ENCODE results near the gene ITGB3BP.
"Not testable (repeated sequence)": the region's sequence is repeated elsewhere in the genome, so short reads cannot be mapped to it uniquely, and the experiment has no call there.

ITGB3BP gene

DNA sequence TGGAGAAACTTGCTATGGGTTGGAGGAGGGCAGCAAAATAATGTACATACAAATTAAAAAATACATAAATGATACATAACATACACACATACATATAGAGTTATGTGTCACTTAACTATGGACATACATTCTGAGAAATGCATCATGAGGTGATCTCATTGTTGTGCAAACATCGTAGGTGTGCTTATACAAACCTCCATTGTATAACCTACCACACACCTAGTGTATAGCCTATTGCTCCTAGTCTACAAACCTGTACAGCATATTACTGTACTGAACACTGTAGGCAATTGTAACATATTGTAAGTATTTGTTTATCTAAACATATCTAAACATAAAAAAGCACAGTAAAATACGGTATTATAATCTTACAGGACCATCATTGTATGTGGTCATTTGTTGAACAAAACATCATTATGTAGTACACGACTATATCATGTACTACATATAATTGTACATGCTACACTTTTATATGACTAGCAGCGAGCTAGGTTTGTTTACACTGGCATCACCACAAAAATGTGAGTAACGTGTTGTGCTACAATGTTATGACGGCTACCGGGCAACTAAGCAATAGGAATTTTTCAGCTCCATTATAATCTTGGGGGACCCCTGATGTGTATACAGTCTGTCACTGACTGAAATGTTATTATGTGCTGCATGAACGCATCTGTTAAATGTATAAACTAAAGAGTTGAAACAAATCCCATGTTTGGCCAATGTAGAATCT is 35.5 kb downstream of the ITGB3BP start:
- H3K4me1 ChIP-seq (ENCODE audit: insufficient read depth, low read length), result no peaks in the 10 kb centered on the region
- no peak overlapping the region for H2AFZ ChIP-seq (ENCODE audit: low read depth, low read length)
- no peaks in the 10 kb centered on the region for H3K27me3 ChIP-seq (ENCODE audit: insufficient read depth, low read length)
- H3K36me3 ChIP-seq (ENCODE audit: insufficient read depth, low read length), result no peaks in the 10 kb centered on the region
- no peaks in the 10 kb centered on the region for H3K9me3 ChIP-seq (ENCODE audit: low read length)
- no peak overlapping the region for H3K4me3 ChIP-seq (ENCODE audit: low read length)

GRCh38 chr1:63486629-63487028 is 36.4 kb downstream of the ITGB3BP start:
- H3K4me3 ChIP-seq (ENCODE audit: low read length), result no peak overlapping the region
- no peaks in the 10 kb centered on the region for H3K9me3 ChIP-seq (ENCODE audit: low read length)
- no peaks in the 10 kb centered on the region for H3K36me3 ChIP-seq (ENCODE audit: insufficient read depth, low read length)

DNA sequence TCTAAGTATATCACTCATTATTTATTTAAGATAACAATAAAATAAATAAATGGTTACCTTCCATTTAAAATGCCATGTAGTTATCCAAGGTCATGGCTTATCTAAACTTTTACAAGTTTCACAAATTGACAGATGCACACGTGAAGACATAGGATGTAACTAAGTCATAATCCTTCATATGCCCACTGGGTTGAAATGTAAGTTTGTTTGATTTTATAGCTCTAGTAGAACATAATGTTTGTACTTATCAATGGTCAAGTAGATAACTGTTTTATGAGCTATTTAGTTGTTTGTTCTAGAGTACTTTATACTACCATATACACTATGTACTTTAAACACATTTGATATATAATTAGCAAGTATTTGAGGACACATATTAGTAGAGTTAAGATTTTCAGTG is 43.0 kb downstream of the ITGB3BP start:
- no peaks in the 10 kb centered on the region for H3K27me3 ChIP-seq (ENCODE audit: insufficient read depth, low read length)
- H3K4me3 ChIP-seq (ENCODE audit: low read length), result no peak overlapping the region
- H3K36me3 ChIP-seq (ENCODE audit: insufficient read depth, low read length), result no peaks in the 10 kb centered on the region
- H2AFZ ChIP-seq (ENCODE audit: low read depth, low read length), result no peak overlapping the region
- peaks cover 1% of the 10 kb centered on the region for H3K9me3 ChIP-seq (ENCODE audit: low read length)
- H3K4me1 ChIP-seq (ENCODE audit: insufficient read depth, low read length), result no peaks in the 10 kb centered on the region

More at GRCh38 chr1:63486629-63487028, 36.4 kb downstream of the ITGB3BP start:
- Histone ChIP-seq H3K27me3 (ENCODE audit: insufficient read depth, low read length) (no peaks in the 10 kb centered on the region), H3K4me1 (ENCODE audit: insufficient read depth, low read length) (no peaks in the 10 kb centered on the region), H2AFZ (ENCODE audit: low read depth, low read length) (no peak overlapping the region)

- Histone ChIP-seq H3K27me3 (ENCODE audit: insufficient read depth, low read length) (no peaks in the 10 kb centered on the region), H3K9me3 (ENCODE audit: low read length) (peaks cover 1% of the 10 kb centered on the region), H2AFZ (ENCODE audit: low read depth, low read length) (no peak overlapping the region), H3K4me1 (ENCODE audit: insufficient read depth, low read length) (no peaks in the 10 kb centered on the region), H3K36me3 (ENCODE audit: insufficient read depth, low read length) (no peaks in the 10 kb centered on the region), H3K4me3 (ENCODE audit: low read length) (no peak overlapping the region)
These were observed 47.3 kb downstream of the ITGB3BP start for GRCh38 chr1:63475761-63476160.

DNA sequence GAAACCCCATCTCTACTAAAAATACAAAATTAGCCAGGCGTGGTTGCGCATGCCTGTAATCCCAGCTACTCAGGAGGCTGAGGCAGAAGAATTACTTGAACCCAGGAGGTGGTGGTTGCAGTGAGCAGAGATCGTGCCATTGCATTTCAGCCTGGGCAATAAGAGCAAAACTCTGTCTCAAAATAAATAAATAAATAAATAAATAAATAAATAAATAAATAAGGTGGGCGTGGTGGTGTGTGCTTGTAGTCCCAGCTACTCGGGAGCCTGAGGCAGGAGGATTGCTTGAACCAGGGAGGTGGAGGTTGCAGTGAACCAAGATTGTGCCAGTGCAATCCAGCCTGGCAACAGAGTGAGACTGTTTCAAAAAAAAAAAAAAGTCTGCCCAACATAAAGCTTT is 54.3 kb downstream of the ITGB3BP start:
- H3K4me3 ChIP-seq (ENCODE audit: low read length); H3K9me3 ChIP-seq (ENCODE audit: low read length); H3K27me3 ChIP-seq (ENCODE audit: insufficient read depth, low read length); H3K4me1 ChIP-seq (ENCODE audit: insufficient read depth, low read length); H2AFZ ChIP-seq (ENCODE audit: low read depth, low read length); H3K36me3 ChIP-seq (ENCODE audit: insufficient read depth, low read length): not testable (repeated sequence)

- no peak overlapping the region for H3K4me3 ChIP-seq (ENCODE audit: low read length)
- H2AFZ ChIP-seq (ENCODE audit: low read depth, low read length), result no peak overlapping the region
- peaks cover 5% of the 10 kb centered on the region for H3K9me3 ChIP-seq (ENCODE audit: low read length)
- no peaks in the 10 kb centered on the region for H3K4me1 ChIP-seq (ENCODE audit: insufficient read depth, low read length)
- no peaks in the 10 kb centered on the region for H3K27me3 ChIP-seq (ENCODE audit: insufficient read depth, low read length)
- H3K36me3 ChIP-seq (ENCODE audit: insufficient read depth, low read length), result peaks cover 7% of the 10 kb centered on the region
These were observed 56.3 kb downstream of the ITGB3BP start for GRCh38 chr1:63466759-63467158.

DNA sequence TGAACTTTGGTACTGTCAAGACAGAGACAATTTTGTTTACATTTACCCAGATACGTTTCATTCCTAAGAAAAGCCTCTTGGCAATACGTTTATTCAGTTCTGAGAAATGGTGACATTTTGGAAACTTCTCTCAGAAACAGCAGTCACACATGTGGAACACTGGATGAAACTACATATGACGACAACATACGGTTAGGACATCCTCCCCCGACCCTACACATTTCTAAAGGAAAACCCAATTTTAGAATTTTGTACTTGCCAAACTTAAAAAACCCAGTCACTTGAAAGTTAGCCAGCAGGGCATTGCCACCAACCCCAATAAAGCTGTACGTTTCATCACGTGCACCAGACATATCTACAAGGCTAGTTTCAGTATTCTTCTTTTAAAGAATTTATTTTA is 56.8 kb downstream of the ITGB3BP start:
- Histone ChIP-seq H3K4me3 (ENCODE audit: low read length) (no peak overlapping the region), H3K9me3 (ENCODE audit: low read length) (peaks cover 5% of the 10 kb centered on the region), H3K36me3 (ENCODE audit: insufficient read depth, low read length) (peaks cover 7% of the 10 kb centered on the region), H3K4me1 (ENCODE audit: insufficient read depth, low read length) (no peaks in the 10 kb centered on the region), H2AFZ (ENCODE audit: low read depth, low read length) (no peak overlapping the region), H3K27me3 (ENCODE audit: insufficient read depth, low read length) (no peaks in the 10 kb centered on the region)

- Histone ChIP-seq H3K9me3 (ENCODE audit: low read length) (peaks cover 5% of the 10 kb centered on the region), H3K36me3 (ENCODE audit: insufficient read depth, low read length) (peaks cover 7% of the 10 kb centered on the region), H3K4me1 (ENCODE audit: insufficient read depth, low read length) (no peaks in the 10 kb centered on the region), H3K4me3 (ENCODE audit: low read length) (no peak overlapping the region), H2AFZ (ENCODE audit: low read depth, low read length) (no peak overlapping the region), H3K27me3 (ENCODE audit: insufficient read depth, low read length) (no peaks in the 10 kb centered on the region)
These were observed 59.8 kb downstream of the ITGB3BP start for GRCh38 chr1:63463248-63463647.

DNA sequence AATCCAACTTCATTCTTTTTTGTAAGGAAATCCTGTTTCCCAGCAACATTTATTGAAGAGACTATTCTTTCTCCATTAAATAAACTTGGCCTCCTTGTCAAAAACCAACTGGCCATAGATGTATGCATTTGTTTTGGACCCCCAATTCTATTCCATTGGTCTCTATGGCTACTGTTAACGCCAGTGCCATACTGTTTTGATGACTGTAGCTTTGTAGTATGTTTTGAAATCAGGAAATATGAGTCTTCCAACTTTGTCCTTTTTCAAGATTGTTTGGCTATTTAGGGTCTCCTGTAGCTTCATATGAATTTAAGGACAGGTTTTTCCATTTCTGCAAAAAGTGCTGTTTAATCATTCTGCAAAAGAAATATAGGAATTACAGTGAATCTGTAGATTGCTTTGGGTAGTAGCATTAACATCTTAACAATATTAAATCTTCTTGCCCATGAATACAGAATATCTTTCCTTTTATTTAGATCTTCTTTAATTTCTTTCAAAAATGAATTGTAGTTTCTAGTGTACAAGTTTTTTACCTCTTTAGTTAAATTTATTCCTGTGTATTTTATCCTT is 61.3 kb downstream of the ITGB3BP start:
- Histone ChIP-seq H3K4me3 (ENCODE audit: low read length) (no peak overlapping the region), H3K4me1 (ENCODE audit: insufficient read depth, low read length) (no peaks in the 10 kb centered on the region), H3K27me3 (ENCODE audit: insufficient read depth, low read length) (no peaks in the 10 kb centered on the region), H3K36me3 (ENCODE audit: insufficient read depth, low read length) (peaks cover 6% of the 10 kb centered on the region), H3K9me3 (ENCODE audit: low read length) (peaks cover 5% of the 10 kb centered on the region), H2AFZ (ENCODE audit: low read depth, low read length) (no peak overlapping the region)

DNA sequence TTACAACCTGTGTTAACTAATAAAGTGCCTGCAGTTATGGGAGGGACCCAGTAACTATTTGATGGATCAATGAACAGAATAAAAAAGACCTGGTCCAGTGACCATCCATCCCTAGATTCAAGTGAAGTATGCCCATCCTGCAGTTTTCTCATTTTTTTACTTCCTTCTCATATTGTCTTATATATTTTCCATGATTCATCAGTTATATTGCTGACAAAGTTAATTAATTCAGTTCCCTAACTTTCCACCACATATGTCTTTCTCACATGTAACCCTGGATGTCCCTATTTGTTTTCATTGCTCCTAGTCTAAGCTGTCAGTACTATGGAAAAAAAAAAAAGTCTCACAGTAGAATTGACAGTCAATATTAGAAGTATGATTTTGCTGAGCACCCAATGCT is 64.3 kb downstream of the ITGB3BP start:
- no peaks in the 10 kb centered on the region for H3K27me3 ChIP-seq (ENCODE audit: insufficient read depth, low read length)
- H3K4me3 ChIP-seq (ENCODE audit: low read length), result no peak overlapping the region
- H3K36me3 ChIP-seq (ENCODE audit: insufficient read depth, low read length), result peaks cover 2% of the 10 kb centered on the region
- H3K4me1 ChIP-seq (ENCODE audit: insufficient read depth, low read length), result no peaks in the 10 kb centered on the region
- peaks cover 5% of the 10 kb centered on the region for H3K9me3 ChIP-seq (ENCODE audit: low read length)
- no peak overlapping the region for H2AFZ ChIP-seq (ENCODE audit: low read depth, low read length)

- no peaks in the 10 kb centered on the region for H3K27me3 ChIP-seq (ENCODE audit: insufficient read depth, low read length)
- H2AFZ ChIP-seq (ENCODE audit: low read depth, low read length), result no peak overlapping the region
- H3K4me1 ChIP-seq (ENCODE audit: insufficient read depth, low read length), result no peaks in the 10 kb centered on the region
- H3K4me3 ChIP-seq (ENCODE audit: low read length), result no peak overlapping the region
- H3K36me3 ChIP-seq (ENCODE audit: insufficient read depth, low read length), result peaks cover 4% of the 10 kb centered on the region
- no peaks in the 10 kb centered on the region for H3K9me3 ChIP-seq (ENCODE audit: low read length)
These were observed 68.8 kb downstream of the ITGB3BP start for GRCh38 chr1:63454269-63454668.

GRCh38 chr1:63453232-63453631 is 69.8 kb downstream of the ITGB3BP start:
- no peak overlapping the region for H2AFZ ChIP-seq (ENCODE audit: low read depth, low read length)
- H3K4me3 ChIP-seq (ENCODE audit: low read length), result no peak overlapping the region
- H3K9me3 ChIP-seq (ENCODE audit: low read length), result no peaks in the 10 kb centered on the region
- no peaks in the 10 kb centered on the region for H3K4me1 ChIP-seq (ENCODE audit: insufficient read depth, low read length)
- peaks cover 4% of the 10 kb centered on the region for H3K36me3 ChIP-seq (ENCODE audit: insufficient read depth, low read length)
- H3K27me3 ChIP-seq (ENCODE audit: insufficient read depth, low read length), result no peaks in the 10 kb centered on the region

DNA sequence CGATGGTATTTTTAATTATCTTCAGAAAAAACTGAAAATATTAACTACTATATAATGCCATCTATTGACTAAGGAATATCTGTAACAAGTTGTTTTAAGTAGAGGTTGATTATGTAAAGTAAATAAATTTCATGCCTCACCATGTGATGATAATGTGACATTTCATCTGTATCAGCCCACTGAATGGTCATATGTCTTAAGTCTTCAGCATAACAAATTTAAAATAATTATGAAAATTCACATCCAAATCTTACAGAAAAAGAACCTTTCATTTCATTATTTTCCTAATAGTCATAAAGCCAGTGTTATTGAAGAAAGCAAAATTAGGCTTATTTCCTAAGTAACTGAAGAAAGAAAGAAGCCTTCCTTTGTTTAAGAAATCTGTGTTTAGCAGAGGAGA is 72.6 kb downstream of the ITGB3BP start:
- H3K36me3 ChIP-seq (ENCODE audit: insufficient read depth, low read length), result peaks cover 2% of the 10 kb centered on the region
- H3K4me1 ChIP-seq (ENCODE audit: insufficient read depth, low read length), result no peaks in the 10 kb centered on the region
- no peak overlapping the region for H2AFZ ChIP-seq (ENCODE audit: low read depth, low read length)
- no peaks in the 10 kb centered on the region for H3K9me3 ChIP-seq (ENCODE audit: low read length)
- no peaks in the 10 kb centered on the region for H3K27me3 ChIP-seq (ENCODE audit: insufficient read depth, low read length)
- H3K4me3 ChIP-seq (ENCODE audit: low read length), result no peak overlapping the region

All from neuron (in vitro differentiated cells).